GM18861 (cell line): ENCODE results near the gene STXBP5L.
"Not testable (repeated sequence)": the region's sequence is repeated elsewhere in the genome, so short reads cannot be mapped to it uniquely, and the experiment has no call there.

Source experiments
- ATAC-seq: cut with Tn5 transposase; IDR thresholded peaks from one replicate; pipeline ENCODE4 v1.9.1; 2021; ENCODE audit not compliant: unreplicated experiment

STXBP5L gene

GRCh38 chr3:120908030-120908794 is at the start of gene STXBP5L:
Gene STXBP5L (plus strand): TSS chr3:120908205. CDS start chr3:120909579, 1,374 bp downstream.
- ATAC-seq: peak; percentile 96

GRCh38 chr3:120858521-120858920 is 49.5 kb upstream of the STXBP5L start:
- ATAC-seq: no peak

- no peak for ATAC-seq
Measured at GRCh38 chr3:120864541-120864940, 43.5 kb upstream of the STXBP5L start.

GRCh38 chr3:120875507-120875906 is 32.5 kb upstream of the STXBP5L start:
- no peak for ATAC-seq

- no peak for ATAC-seq
Measured at GRCh38 chr3:120875989-120876388, 32.0 kb upstream of the STXBP5L start.

GRCh38 chr3:120879411-120879810 is 28.6 kb upstream of the STXBP5L start:
- ATAC-seq: no peak

- ATAC-seq: no peak
Measured at GRCh38 chr3:120892921-120893320, 15.1 kb upstream of the STXBP5L start.

- no peak for ATAC-seq
Measured at GRCh38 chr3:120894316-120895057, 13.5 kb upstream of the STXBP5L start.

GRCh38 chr3:120901716-120902115 is 6.3 kb upstream of the STXBP5L start:
- not testable (repeated sequence) for ATAC-seq

- ATAC-seq: no peak
Measured at GRCh38 chr3:120903221-120903620, 4.8 kb upstream of the STXBP5L start.

GRCh38 chr3:120907659-120908029 is 361 bp upstream of the STXBP5L start:
- ATAC-seq: no peak

- no peak for ATAC-seq
Measured at GRCh38 chr3:120908795-120909601, 993 bp downstream of the STXBP5L start.

- no peak for ATAC-seq
Measured at GRCh38 chr3:120909602-120909878, 1.5 kb downstream of the STXBP5L start.

- no peak for ATAC-seq
Measured at GRCh38 chr3:120926146-120926545, 18.1 kb downstream of the STXBP5L start.

GRCh38 chr3:120928991-120929390 is 21.0 kb downstream of the STXBP5L start:
- no peak for ATAC-seq

GRCh38 chr3:120931593-120931992 is 23.6 kb downstream of the STXBP5L start:
- no peak for ATAC-seq

- ATAC-seq: no peak
Measured at GRCh38 chr3:120956143-120956542, 48.1 kb downstream of the STXBP5L start.

- no peak for ATAC-seq
Measured at GRCh38 chr3:120982608-120983320, 74.8 kb downstream of the STXBP5L start.

- ATAC-seq: no peak
Measured at GRCh38 chr3:120983321-120983665, 75.3 kb downstream of the STXBP5L start.

GRCh38 chr3:120983841-120984240 is 75.8 kb downstream of the STXBP5L start:
- no peak for ATAC-seq

- ATAC-seq: no peak
Measured at GRCh38 chr3:120985242-120985641, 77.2 kb downstream of the STXBP5L start.
